Measurements from ENCODE around the gene TPH2.

DNA sequence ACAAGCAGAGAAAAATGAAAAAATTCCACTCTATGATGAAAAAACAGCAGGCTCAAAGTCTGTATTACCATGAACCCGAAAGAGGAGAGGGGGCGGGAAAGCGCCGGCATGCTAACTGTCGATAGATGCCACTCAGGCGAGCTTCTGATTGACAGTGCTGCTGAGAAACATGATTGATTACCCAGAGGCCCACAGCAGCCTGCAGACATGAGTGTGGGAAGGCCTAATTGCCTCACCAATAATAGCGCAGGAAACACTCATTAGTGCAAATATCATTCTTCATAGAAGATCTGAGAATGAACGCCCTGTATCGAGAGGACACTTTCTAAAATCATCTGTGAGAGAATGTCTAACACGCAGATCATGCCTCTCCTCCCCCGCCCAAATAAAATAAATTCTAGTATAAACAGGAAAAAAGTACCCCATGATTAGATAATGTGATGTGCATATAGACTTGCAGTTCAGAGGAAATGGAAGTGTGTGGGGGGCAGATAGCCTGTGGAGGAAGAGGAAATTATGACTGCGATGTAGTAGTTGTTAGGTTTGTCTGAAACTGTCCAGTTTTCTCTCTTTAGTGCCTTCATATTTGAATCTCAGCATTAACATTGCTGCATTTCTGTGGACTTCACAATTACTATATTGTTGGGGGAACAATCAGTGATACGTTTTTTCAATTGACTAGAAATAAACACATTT, 15.6 kb downstream of the TPH2 start:
- TF ChIP-seq TAF1 (conservative IDR thresholded peaks at IDR 0.05): no peak
- no peak for TF ChIP-seq SP1 (IDR thresholded peaks at IDR 0.05)
- TF ChIP-seq, protein P1, sequence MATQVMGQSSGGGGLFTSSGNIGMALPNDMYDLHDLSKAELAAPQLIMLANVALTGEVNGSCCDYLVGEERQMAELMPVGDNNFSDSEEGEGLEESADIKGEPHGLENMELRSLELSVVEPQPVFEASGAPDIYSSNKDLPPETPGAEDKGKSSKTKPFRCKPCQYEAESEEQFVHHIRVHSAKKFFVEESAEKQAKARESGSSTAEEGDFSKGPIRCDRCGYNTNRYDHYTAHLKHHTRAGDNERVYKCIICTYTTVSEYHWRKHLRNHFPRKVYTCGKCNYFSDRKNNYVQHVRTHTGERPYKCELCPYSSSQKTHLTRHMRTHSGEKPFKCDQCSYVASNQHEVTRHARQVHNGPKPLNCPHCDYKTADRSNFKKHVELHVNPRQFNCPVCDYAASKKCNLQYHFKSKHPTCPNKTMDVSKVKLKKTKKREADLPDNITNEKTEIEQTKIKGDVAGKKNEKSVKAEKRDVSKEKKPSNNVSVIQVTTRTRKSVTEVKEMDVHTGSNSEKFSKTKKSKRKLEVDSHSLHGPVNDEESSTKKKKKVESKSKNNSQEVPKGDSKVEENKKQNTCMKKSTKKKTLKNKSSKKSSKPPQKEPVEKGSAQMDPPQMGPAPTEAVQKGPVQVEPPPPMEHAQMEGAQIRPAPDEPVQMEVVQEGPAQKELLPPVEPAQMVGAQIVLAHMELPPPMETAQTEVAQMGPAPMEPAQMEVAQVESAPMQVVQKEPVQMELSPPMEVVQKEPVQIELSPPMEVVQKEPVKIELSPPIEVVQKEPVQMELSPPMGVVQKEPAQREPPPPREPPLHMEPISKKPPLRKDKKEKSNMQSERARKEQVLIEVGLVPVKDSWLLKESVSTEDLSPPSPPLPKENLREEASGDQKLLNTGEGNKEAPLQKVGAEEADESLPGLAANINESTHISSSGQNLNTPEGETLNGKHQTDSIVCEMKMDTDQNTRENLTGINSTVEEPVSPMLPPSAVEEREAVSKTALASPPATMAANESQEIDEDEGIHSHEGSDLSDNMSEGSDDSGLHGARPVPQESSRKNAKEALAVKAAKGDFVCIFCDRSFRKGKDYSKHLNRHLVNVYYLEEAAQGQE (IDR thresholded peaks at IDR 0.05): no peak
- no peak for TF ChIP-seq CTCF (IDR thresholded peaks at IDR 0.05; ENCODE audit: low read depth, low read length, missing input control)
- TF ChIP-seq YY1 (IDR thresholded peaks at IDR 0.05): no peak
- TF ChIP-seq RAD21 (IDR thresholded peaks at IDR 0.05): no peak
- TF ChIP-seq ZBTB33 (IDR thresholded peaks at IDR 0.05): no peak
- TF ChIP-seq MAX (IDR thresholded peaks at IDR 0.05): no peak
- no peak for TF ChIP-seq ATF3 (IDR thresholded peaks at IDR 0.05)
- peak in 1 of 2 donors; percentile 43 for TF ChIP-seq HNF4A (conservative IDR thresholded peaks at IDR 0.05)
- no peak for TF ChIP-seq FOXA1 (IDR thresholded peaks at IDR 0.05)
- TF ChIP-seq EGR1 (IDR thresholded peaks at IDR 0.05; ENCODE audit: low read depth in 2 of 2): no peak

All from liver (tissue), 3 donors.